GM18502 (cell line): Measurements from ENCODE around the gene TSPAN6.

Source experiments
- ATAC-seq: cut with Tn5 transposase; IDR thresholded peaks from one replicate; pipeline ENCODE4 v1.9.1; 2021; ENCODE audit warnings: mild to moderate bottlenecking; ENCODE audit not compliant: unreplicated experiment, poor library complexity

Gene TSPAN6

DNA sequence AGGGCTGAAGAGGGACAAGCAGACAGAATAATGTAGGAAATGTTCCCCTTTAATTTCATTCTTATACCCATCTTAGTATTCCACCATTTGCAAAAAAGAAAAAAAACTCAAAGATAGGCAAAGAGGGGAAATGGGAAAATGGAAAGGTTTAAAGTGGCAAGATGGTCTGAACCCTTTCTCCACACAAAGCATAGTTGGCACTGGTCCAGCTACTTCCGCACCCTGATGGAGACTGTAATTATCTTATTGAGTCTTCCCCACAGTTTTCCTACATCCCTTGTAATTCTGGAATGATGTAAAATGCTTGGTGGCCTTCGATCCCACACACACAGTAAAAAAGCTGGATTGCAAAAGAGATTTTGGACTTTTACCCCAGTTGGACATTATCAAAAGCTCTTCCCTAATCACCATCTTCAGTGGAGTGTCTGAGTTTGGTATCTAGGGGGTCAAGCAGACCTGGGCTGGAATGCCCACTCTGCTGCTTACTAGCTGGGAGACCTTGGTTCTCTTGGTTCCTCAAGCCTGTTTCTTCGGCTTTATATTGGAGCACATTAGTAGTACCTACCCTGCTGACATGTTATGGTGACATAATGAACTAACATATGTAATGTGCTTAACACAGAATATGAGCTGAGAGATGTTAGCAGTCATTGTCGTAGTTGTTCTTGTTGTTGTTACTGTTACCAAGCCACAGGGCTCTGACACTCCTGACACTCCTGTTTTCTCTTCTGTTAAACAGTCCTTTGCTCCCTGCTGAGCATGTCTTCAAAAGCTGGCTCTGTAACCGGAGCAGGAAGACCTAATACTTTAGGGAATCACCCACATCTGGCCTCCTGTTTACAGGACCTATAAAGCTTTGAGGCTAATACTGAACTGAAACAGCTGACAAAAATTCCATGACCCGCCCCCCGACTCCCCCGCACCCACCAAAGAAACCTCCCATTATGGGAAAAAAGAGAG is 12.1 kb upstream of the TSPAN6 start:
- ATAC-seq, result no peak

DNA sequence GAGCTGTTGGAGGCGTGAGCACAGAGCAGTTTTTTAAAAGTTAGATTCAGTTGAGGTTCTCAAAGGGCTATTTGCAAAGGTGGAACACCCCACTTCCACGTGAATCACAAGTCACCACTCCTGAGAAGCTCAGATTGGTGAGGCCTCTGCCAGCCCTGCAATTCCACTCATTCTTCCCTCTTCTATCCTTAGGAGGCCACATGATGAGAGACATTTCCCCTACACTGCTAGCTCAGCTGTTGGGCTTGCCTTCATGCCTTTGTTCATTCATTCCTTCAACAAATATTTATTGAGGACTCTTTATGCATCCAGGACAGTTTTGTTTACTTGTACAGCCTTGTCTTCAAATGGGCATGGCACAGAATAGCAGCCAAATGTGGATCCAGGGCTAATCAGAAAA is 11.1 kb upstream of the TSPAN6 start:
- no peak for ATAC-seq

DNA sequence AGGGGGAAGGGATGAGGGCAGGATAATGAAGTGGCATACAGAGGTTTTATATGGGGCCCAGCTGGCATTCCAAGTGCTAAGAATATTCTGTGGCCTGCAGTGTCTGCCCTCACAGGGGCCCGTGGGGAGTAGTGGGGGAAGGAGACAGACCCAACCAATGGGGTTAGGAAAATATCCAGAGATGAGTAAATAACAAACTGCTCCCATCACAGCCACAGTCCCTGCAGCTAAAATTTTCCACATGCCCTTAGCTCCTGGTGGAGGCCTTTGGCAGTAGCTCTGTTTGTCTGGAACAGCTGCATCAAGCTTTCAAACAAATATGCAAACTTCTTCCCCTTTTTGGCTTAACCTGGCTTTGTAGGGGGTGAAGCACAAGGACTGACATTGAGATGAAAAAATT is 10.5 kb upstream of the TSPAN6 start:
- no peak for ATAC-seq

DNA sequence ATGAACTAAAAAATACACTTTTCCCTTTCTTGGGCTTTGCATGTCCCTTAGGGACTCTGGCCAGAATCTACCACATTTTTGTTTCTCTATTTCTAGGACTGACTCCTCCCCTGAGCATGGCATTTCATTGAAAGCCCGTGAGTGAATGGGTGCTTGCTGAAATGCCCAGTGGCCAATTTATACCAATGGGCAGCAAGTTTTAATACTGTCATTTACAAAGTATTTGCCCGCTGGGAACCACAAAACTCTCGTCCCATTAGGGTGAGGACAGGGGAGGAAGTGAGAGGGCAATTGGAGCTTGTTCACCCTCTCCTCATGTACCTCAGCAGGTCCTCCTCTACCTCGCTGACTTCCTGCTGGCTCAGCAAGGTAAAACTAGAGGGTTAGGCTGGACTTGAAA is 8.5 kb upstream of the TSPAN6 start:
- no peak for ATAC-seq

DNA sequence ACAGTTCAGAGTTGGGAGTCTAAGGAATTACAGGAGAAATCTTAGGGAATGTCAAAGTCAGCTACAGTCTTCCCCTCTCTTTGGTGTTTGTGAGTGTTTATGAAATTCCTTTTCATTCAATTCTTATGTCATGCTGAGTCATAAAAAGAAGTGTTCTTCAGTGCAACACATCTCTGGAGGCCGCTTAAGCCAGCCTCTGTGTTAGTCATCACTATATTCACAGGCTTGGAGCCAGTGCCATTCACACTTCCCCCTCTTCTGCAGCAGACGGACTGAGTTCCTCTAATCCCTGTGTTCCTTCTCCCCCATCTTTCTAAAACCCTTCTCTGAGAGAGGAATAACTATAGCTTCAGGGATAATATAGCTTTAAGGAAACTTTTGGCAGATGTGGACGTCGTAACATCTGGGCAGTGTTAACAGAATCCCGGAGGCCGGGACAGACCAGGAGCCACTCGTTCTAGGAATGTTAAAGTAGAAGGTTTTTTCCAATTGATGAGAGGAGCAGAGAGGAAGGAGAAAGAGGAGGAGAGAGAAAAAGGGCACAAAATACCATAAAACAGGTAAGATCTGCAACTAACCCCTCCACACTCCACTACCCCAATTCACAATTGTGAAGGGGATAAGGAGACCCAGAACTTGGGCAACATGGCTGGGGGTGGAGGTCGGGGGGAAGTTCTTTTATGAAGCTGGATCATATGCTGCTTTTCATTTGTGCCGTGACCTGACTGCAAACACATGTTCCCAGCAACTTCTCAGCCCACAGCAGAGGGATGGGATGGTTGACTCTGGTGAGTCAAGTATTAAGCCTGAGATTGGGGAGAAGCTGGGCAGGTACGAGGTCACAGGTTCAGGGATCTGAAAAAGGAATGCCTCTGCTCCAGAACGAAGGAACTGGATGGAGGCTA is 7.6 kb upstream of the TSPAN6 start, which contains the start of gene SRPX2:
Gene SRPX2 (plus strand): TSS at position 244 of the 905 bp plus-strand sequence. CDS start 2,124 bp downstream, outside the sequence.
- peak; percentile 72 for ATAC-seq

DNA sequence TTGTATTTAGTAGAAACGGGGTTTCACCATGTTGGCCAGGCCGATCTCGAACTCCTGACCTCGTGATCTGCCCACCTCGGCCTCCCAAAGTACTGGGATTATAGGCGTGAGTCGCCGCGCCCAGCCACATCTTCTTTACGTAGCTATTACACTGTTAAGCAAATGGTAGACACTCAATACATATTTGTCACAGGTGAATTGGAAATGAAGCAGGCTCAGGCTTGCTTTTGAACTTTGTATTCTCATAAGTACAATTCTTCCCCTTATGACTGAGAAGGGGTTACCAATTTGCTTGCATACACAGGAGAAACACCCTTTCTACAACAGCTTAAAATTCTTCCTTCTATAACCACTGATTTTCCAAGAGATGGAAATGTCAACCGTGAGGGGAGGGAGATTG is 6.6 kb upstream of the TSPAN6 start:
- no peak for ATAC-seq

DNA sequence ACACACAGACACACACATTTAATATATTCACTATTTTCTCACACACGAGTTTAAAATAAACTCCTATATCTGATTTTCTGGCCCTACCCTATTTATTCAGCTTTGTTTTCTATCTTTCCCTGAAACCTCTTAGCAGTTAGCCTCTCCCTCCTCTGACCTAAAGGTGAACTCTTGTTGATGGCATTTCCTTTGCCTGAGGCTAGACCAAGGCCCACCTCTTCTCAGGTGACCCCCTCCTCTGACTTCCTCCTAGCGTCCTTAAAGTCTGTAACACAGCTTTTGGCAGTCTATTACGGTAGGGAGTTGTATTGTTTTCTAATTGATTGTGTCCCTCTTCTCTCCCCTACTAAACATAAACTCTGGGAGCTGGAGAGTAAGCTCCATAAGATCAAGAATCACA is 5.7 kb upstream of the TSPAN6 start:
- ATAC-seq, result no peak

DNA sequence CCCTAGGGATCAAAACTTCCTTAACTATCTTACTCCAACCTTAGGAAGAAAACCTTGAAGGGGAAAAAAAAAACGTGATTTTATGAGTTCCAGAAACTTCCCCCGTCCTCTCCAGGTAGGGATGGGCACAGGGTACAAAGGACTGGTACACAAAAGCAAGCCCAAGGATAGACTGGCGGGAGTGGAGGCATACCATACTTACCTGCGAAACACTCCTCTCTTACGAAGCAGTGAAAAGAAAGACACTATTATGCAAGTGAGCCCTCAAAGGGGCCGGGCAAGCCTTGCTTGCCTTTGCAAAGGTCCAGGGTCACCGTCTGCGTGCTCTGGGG is 651 bp downstream of the TSPAN6 start:
- no peak for ATAC-seq

DNA sequence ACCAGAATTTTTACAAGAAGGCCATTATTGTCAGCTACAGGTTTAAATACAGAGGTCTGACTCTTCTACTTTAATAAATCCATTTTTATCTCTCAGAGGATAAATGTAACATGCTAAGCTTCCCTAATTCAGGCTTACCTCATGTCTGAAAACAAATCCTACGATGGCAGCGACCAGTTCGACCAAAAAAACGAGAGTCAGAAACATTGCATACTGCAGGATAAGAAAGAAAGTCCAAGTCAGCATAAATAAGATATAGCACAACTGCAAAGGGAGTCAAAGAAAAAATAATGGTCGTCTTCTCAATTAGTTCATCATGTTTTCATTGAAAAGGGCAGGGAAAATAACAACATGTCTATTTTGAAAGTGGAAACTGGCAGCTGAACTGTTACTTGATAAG is 1.6 kb downstream of the TSPAN6 start:
- ATAC-seq, result no peak

DNA sequence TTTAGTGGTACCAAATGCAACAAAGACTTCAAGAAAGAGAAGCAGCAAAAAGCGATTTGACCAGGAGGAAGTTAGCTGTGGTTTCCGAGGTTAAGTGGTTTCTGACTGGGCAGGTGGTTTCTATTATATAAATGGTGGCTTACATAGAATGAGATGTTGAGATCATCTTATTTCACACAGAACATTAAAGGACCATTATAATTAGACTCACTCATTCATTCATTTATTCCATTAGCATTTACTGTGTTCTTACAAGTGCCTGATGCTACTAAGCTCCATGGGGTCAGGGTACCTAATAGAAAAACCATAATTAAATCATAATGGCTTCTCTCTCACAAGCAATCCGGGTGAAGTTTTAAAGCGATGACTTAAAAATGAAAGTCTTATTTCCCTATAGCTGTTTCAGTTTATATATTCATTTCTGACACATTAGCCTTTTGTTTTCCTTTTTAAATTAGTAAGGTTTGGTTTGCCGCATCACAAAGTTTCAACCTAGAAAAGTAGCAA is 10.6 kb downstream of the TSPAN6 start:
- ATAC-seq, result peak; percentile 95

DNA sequence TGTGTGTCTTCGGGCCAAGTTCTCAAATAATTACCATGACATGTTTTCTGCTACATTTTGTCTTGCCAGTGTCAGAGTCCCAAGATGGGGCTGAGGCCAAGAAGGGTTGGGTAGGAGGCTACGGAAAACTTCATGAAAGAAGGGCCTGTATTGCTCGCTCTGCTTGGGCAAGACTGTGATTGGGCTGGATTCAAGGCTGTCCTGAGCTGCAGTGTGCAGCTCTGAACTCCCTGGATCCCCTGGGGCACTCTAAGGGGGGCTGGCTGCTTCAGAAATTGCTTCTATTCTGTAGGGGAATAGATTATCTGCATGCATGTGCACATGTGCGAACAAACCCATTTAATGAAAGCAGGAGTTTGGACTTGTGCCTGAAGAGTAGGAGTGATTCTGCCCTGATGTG is 13.6 kb downstream of the TSPAN6 start:
- ATAC-seq, result no peak

DNA sequence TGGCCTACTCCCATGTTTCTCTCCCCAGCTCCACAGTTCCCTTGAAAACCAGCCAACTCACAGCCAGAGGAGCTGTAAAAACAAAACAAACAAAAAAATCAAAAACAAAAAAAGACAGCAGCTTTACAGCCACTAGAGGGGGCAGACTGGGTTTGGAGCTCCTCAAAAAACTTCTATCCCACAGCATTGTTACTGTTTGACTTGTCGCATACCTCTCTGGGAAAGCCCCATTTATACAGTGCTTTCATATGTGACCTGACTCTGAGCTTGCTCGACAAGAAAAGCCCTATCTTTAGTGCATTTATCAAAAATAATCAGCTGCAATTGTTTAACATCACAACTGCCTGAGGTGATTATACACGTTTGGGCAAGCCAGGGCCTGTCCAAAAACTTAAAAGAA is 21.6 kb downstream of the TSPAN6 start:
- peak; percentile 100 for ATAC-seq

DNA sequence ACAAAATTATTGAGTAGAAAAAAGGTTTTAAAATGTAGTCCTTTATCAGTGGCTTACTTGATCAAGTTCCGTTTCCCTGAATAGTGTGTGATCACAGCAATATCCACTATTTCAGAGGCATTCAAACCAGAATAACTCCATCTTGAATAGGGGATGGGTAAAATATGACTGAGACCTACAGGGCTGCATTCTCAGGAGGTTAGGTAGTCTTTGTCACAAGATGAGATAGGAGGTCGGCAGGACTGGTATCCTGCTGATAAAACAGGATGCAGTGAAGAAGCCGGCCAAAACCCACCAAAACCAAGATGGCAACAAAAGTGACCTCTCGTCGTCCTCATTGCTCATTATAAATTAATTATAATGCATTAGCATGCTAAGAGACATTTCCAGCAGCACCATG is 24.7 kb downstream of the TSPAN6 start:
- ATAC-seq, result no peak

DNA sequence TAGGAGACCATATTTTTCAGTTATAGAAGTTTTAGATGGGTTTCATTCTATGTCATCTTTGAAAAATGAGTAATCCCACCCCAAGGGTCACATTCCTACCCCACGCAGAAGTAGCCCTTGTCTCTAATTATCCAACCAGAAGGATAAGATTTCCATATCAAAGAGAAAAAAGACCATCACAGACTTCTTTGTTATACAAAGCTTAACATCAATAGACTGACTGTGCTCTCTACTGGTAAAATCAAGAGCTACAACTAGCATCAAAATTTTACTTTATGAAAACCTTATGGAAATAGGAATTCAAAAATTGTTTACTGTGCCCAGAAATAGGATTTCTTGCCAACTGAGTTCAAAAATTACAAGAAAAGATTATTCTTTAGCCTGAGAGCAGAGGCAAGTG is 27.0 kb downstream of the TSPAN6 start:
- no peak for ATAC-seq

DNA sequence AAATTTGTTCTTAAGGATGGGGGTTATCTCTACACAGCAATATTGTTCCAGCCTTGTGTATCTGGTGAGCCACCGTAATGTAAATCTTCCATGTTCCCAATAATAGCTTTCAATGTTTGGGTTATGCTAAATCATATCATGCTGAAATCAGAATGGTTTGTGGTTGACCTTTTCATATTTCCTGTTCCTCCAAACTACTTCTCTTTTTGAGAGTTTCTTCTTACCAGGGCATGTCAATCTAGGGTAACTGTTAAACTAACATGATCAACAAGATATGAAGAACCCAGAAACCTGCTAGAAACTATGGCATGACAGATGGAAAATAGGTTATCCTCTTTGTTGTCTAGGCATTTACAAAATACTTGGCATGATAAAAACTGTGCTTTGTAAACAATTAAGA is 29.9 kb downstream of the TSPAN6 start:
- ATAC-seq, result peak; percentile 74

DNA sequence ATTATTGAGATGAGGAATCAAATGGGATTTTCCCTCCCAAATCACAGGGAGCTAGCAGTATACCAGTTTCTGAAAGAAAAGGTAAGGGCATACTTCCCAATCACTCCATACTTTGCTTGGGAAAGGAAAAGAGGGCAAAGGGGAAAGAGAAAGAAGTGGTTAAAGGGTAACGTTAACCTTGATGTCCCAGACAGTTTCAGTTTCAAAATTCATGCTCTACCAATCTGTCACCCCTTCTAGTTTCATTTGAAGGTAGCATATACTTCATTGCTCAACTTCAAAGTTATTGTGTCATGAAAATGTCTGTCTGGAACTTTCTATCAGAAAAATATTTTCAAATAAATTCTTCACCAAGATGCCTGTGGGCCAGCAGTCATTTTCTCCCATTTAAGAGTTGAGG is 35.8 kb downstream of the TSPAN6 start:
- ATAC-seq, result peak; percentile 59

DNA sequence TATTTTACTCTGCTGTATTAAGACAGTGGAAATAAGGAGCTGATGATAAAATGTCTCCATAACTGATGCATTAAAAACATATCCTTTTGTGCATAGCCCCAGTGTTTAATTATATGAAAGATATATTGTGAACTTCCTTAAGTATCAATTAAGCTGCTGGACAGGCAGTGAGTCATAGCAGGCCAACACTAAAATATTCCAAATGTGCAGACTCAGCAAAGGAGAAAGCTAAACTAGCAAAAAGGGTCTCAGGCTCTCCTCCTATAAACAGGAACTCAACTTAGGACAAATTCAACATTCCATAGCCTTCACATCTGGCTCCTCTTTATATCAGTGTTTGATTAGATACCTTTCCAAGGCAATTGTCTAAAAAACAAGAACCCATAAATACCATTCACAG is 36.3 kb downstream of the TSPAN6 start:
- no peak for ATAC-seq

DNA sequence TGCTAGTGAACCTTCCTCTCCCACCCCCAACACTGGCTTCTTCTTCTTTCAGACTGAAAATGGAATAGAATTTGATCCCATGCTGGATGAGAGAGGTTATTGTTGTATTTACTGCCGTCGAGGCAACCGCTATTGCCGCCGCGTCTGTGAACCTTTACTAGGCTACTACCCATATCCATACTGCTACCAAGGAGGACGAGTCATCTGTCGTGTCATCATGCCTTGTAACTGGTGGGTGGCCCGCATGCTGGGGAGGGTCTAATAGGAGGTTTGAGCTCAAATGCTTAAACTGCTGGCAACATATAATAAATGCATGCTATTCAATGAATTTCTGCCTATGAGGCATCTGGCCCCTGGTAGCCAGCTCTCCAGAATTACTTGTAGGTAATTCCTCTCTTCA is 37.1 kb downstream of the TSPAN6 start:
- ATAC-seq, result no peak

DNA sequence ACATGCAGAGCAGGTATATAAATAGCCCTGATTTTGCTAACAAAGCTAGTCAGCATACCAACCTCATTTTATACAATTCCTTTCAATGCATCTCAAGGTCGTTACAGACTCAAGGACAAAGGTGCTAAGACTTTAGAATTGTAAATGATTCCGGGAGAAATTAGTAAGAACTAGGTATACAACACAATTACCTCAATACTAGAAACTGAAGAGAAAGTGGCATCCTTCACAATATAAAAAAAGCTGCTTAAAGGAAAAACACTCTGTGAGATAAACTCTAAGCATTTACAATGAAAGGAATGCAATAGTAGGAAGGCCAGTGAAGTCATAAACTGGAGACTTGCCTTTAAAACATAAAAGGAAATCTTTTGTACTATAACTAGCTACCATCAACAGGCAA is 40.0 kb downstream of the TSPAN6 start:
- ATAC-seq, result no peak

DNA sequence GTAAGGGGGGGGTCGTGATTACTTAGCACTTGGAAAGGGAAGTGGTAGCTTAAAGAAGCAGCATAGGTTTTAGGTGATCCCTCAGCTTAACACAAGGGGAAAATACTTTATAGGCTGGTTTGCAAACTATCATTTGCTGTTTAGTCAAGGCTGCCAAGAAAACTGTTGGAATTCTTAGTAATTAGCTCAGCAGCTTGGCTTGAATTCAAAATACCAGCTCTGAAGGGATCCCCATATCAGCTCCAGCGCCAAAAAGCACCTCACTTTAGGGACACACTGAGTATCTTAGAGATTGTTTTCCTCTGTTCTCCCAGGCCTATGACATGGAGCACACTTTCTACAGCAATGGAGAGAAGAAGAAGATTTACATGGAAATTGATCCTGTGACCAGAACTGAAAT is 43.0 kb downstream of the TSPAN6 start:
- ATAC-seq, result no peak

DNA sequence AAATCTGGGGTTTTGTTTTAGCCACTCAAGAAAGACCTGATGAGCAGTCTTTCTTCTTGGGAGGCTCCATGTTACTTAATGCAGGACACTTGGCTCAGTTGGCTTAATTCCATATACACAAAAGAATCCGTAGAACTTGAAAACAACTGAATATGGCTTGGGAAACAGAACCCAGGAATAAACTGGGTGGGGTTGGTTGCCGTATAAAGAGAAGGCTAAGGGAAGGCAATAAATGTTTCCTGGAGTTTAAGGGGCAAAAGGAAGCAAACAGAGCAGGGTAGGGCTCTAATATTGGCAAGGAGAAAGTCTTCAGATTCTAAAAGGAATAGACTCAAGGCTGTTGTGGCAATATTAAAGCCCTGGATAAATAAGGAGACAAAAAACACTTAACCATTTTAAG is 43.5 kb downstream of the TSPAN6 start:
- ATAC-seq, result no peak
